Neural progenitor cell (in vitro differentiated cells): ENCODE results near the gene RAB3A.

Source experiments
- CTCF ChIP-seq: fragments of 200-600 bp; sonication (generic); IDR thresholded peaks from 2 replicates; pipeline ENCODE4 v1.5.1; 2017; ENCODE audit warnings: antibody characterized with exemption, mild to moderate bottlenecking
- EZH2phosphoT487 ChIP-seq: fragments of 200-600 bp; sonication (generic); IDR thresholded peaks from 2 replicates; pipeline ENCODE4 v1.6.1; 2017; ENCODE audit warnings: antibody characterized with exemption

GRCh38 chr19:18214779-18215433 lies 11.1 kb upstream of the RAB3A start:
- TF ChIP-seq CTCF (no peak), EZH2phosphoT487 (no peak)
